ENCODE data around the gene OR2K2. TPM values are rescaled to one million over a fixed set of nuclear protein-coding genes. Genes with fewer than 3 reads are reported as not detected.
A peak's percentile ranks its signal among the peaks of the same experiment; 100 is the strongest.

The OR2K2 gene
- total RNA-seq, 4 donors from 2014 or later: not detected

- DNase-seq: no peak
- 86 to 87% methylated on average over 5 of the region's 5 CpGs for WGBS, 2 donors
- no peak overlapping the region for H3K27ac ChIP-seq
- no peaks in the 10 kb centered on the region for H3K4me1 ChIP-seq
- H3K27me3 ChIP-seq: no peaks in the 10 kb centered on the region
- H3K9me3 ChIP-seq: no peaks in the 10 kb centered on the region
- intact Hi-C loops (cut with DNase I): no loop called here
- no peak overlapping the region for H3K4me3 ChIP-seq
- H3K36me3 ChIP-seq: peaks cover 0 to 84% (median 24%) of the 10 kb centered on the region in 3 donors
- TF ChIP-seq CTCF (IDR thresholded peaks at IDR 0.05) (no peak), POLR2A (IDR thresholded peaks at IDR 0.05) (no peak)
These were observed 32.5 kb upstream of the OR2K2 start for GRCh38 chr9:111362526-111362925.

- no peak for DNase-seq
- Histone ChIP-seq H3K36me3 (peaks cover 0 to 68% (median 20%) of the 10 kb centered on the region in 3 donors), H3K4me3 (no peak overlapping the region), H3K9me3 (no peaks in the 10 kb centered on the region), H3K27me3 (no peaks in the 10 kb centered on the region), H3K4me1 (peaks cover 0 to 13% (median 3%) of the 10 kb centered on the region in 3 donors), H3K27ac (no peak overlapping the region)
- intact Hi-C loops (cut with DNase I): no loop called here
- 81 to 91% methylated on average over 2 of the region's 2 CpGs for WGBS, 2 donors
- no peak for TF ChIP-seq POLR2A (IDR thresholded peaks at IDR 0.05)
- TF ChIP-seq CTCF (IDR thresholded peaks at IDR 0.05): no peak
These were observed 30.9 kb upstream of the OR2K2 start for GRCh38 chr9:111360881-111361280.

GRCh38 chr9:111356481-111357244 is 26.6 kb upstream of the OR2K2 start:
- no peaks in the 10 kb centered on the region for H3K9me3 ChIP-seq
- TF ChIP-seq CTCF (IDR thresholded peaks at IDR 0.05) (no peak), POLR2A (IDR thresholded peaks at IDR 0.05) (no peak)
- H3K36me3 ChIP-seq: peaks cover 0 to 26% (median under 1%) of the 10 kb centered on the region in 3 donors
- 30 to 32% methylated on average over 11 of the region's 11 CpGs for WGBS, 2 donors
- no peaks in the 10 kb centered on the region for H3K27me3 ChIP-seq
- intact Hi-C loops (cut with DNase I): no loop called here
- peaks cover 0 to 14% (median 3%) of the 10 kb centered on the region in 3 donors for H3K4me1 ChIP-seq
- peak overlapping the region; percentile 41 to 69 (median 61) for H3K27ac ChIP-seq
- DNase-seq: no peak
- H3K4me3 ChIP-seq: peak overlapping the region; percentile 25 to 56 (median 36)

- intact Hi-C loops (cut with DNase I): no loop called here
- Histone ChIP-seq H3K4me3 (no peak overlapping the region), H3K27ac (no peak overlapping the region), H3K9me3 (no peaks in the 10 kb centered on the region), H3K4me1 (peaks cover 0 to 14% (median 3%) of the 10 kb centered on the region in 3 donors), H3K36me3 (no peaks in the 10 kb centered on the region), H3K27me3 (no peaks in the 10 kb centered on the region)
- no peak for DNase-seq
- TF ChIP-seq POLR2A (IDR thresholded peaks at IDR 0.05): no peak
- TF ChIP-seq CTCF (IDR thresholded peaks at IDR 0.05): no peak
- WGBS, 2 donors: 35 to 39% methylated on average over 2 of the region's 2 CpGs
These were observed 22.5 kb upstream of the OR2K2 start for GRCh38 chr9:111352545-111352944.

- DNase-seq: no peak
- intact Hi-C loops (cut with DNase I): no loop called here
- Histone ChIP-seq H3K27ac (no peak overlapping the region), H3K36me3 (no peaks in the 10 kb centered on the region), H3K4me3 (no peak overlapping the region), H3K4me1 (no peaks in the 10 kb centered on the region), H3K27me3 (no peaks in the 10 kb centered on the region), H3K9me3 (no peaks in the 10 kb centered on the region)
- TF ChIP-seq CTCF (IDR thresholded peaks at IDR 0.05) (no peak), POLR2A (IDR thresholded peaks at IDR 0.05) (no peak)
These were observed 20.5 kb upstream of the OR2K2 start for GRCh38 chr9:111350556-111350955.
